WI38 (cell line): ENCODE measurements around the gene TPPP2.

Experiments used
- H3K4me3 ChIP-seq: 2 replicates; pipeline ENCODE4 v1.5.1; 2011; ENCODE audit warnings: low read depth, mild to moderate bottlenecking, control low read depth, low read length
- TF ChIP-seq, protein P1 (sequence below): IDR thresholded peaks from 2 replicates; pipeline ENCODE4 v1.5.1; 2012; ENCODE audit warnings: low read depth, mild to moderate bottlenecking, control low read depth, low read length

TPPP2 gene

DNA sequence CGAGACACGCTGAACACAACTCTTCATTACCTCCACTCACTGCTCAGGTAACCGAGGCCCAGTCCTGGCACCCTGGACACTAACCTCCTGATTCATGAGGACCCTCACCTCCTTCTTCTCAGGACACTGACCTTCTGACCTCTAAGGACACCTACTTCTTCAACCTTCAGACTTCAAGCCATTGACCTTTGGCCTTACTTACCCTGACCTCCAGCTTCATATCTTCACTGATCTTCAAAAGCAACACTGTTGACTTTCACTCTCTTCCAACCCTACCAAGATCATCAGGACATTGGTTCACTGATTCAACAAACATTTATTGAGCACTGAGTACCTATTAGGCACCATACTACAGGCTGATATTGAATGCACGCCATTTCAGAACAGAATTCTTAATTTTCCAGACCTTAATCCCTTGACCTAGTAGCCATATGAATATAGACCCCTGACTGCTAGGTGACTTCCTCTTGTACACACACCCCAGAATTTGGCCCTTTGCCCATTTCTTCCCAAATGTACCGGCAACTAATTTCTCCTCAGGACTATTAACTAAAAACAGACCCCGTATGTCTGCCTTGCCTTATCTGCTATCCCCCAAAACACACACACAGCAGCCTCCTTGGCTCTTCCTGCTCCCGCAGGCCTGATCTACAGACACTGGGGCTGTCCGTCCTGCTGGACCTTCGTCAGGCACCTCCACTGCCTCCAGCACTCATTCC lies 45.9 kb downstream of the TPPP2 start:
- no peak overlapping the region for H3K4me3 ChIP-seq
- TF ChIP-seq, protein P1, sequence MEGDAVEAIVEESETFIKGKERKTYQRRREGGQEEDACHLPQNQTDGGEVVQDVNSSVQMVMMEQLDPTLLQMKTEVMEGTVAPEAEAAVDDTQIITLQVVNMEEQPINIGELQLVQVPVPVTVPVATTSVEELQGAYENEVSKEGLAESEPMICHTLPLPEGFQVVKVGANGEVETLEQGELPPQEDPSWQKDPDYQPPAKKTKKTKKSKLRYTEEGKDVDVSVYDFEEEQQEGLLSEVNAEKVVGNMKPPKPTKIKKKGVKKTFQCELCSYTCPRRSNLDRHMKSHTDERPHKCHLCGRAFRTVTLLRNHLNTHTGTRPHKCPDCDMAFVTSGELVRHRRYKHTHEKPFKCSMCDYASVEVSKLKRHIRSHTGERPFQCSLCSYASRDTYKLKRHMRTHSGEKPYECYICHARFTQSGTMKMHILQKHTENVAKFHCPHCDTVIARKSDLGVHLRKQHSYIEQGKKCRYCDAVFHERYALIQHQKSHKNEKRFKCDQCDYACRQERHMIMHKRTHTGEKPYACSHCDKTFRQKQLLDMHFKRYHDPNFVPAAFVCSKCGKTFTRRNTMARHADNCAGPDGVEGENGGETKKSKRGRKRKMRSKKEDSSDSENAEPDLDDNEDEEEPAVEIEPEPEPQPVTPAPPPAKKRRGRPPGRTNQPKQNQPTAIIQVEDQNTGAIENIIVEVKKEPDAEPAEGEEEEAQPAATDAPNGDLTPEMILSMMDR, result no peak

GRCh38 chr14:21077672-21078071 lies 47.7 kb downstream of the TPPP2 start:
- TF ChIP-seq, protein P1, result no peak
- no peak overlapping the region for H3K4me3 ChIP-seq

DNA sequence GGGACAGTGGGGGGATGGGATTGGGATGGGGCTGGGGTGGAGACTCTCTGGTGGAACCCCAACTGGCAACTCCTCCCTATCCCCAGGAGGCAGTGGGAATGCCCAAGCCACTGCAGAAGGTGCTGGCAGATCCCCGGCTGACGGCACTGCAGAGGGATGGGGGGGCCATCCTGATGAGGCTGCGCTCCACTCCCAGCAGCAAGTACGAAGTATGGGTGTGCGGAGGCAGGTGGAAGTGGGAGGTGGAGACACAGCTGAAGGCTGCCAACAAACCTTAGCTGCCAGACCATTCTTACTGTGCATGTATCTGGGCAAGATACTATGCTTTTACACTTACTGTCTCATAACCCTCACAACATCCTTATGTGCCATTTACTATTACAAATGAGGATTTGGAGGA lies 48.3 kb downstream of the TPPP2 start:
- TF ChIP-seq, protein P1, result no peak
- no peak overlapping the region for H3K4me3 ChIP-seq

GRCh38 chr14:21078726-21079125 lies 48.7 kb downstream of the TPPP2 start:
- TF ChIP-seq, protein P1, result no peak
- H3K4me3 ChIP-seq, result no peak overlapping the region

GRCh38 chr14:21081521-21082142 lies 51.6 kb downstream of the TPPP2 start:
- TF ChIP-seq, protein P1, result no peak

More at GRCh38 chr14:21081521-21082142, 51.6 kb downstream of the TPPP2 start:
- no peak overlapping the region for H3K4me3 ChIP-seq
